BLaER1 treated with 17β-estradiol and CSF1 and Interleukin-3, amounts not matched to agents 10 nM and 100 nM (cell line): ENCODE results near the gene WDR72.

Experiments used
- H3K27ac ChIP-seq, 11 experiments: shearing (Covaris generic); formaldehyde crosslinking; 2 replicates each; pipeline ENCODE4 v1.8.1; 2022
- H3K27me3 ChIP-seq, 11 experiments: shearing (Covaris generic); formaldehyde crosslinking; 2 replicates each; pipeline ENCODE4 v1.8.1; 2022
- H3K36me3 ChIP-seq, 11 experiments: shearing (Covaris generic); formaldehyde crosslinking; 2 replicates each; pipeline ENCODE4 v1.8.1; 2022
- H3K4me1 ChIP-seq, 10 experiments: shearing (Covaris generic); formaldehyde crosslinking; 2 replicates each; pipeline ENCODE4 v1.8.1; 2022
- H3K4me2 ChIP-seq, 11 experiments: shearing (Covaris generic); formaldehyde crosslinking; 2 replicates each; pipeline ENCODE4 v1.8.1; 2022
- H3K4me3 ChIP-seq, 10 experiments: shearing (Covaris generic); formaldehyde crosslinking; 2 replicates each; pipeline ENCODE4 v1.8.1; 2022
- H3K9ac ChIP-seq, 11 experiments: shearing (Covaris generic); formaldehyde crosslinking; 2 replicates each; pipeline ENCODE4 v1.8.1; 2022
- H3K9me3 ChIP-seq, 11 experiments: shearing (Covaris generic); formaldehyde crosslinking; replicated peaks in 1 of 11; 2 replicates each; pipeline ENCODE4 v1.8.1; 2022
- H4K20me1 ChIP-seq, 11 experiments: shearing (Covaris generic); formaldehyde crosslinking; 2 replicates each; pipeline ENCODE4 v1.8.1; 2022
- Cebpa-rat ChIP-seq, 11 experiments: shearing (Covaris generic); IDR thresholded peaks; 2 replicates each; pipeline ENCODE4 v1.8.1; 2022

The WDR72 gene

GRCh38 chr15:53581513-53581912, 177.9 kb downstream of the WDR72 start:
- no peak overlapping the region for H3K27ac ChIP-seq
- no peak overlapping the region for H3K9ac ChIP-seq
- no peak overlapping the region for H3K4me3 ChIP-seq
- no peaks in the 10 kb centered on the region for H3K4me1 ChIP-seq
- H3K36me3 ChIP-seq = no peaks in the 10 kb centered on the region
- no peak overlapping the region for H3K4me2 ChIP-seq
- peaks cover 6 to 13% (median 11%) of the 10 kb centered on the region in 11 experiments; a peak in 18 of 22 replicates for H3K9me3 ChIP-seq
- H4K20me1 ChIP-seq = no peaks in the 10 kb centered on the region
- TF ChIP-seq Cebpa-rat (IDR thresholded peaks at IDR 0.05) = no peak
- H3K27me3 ChIP-seq = no peaks in the 10 kb centered on the region

- no peaks in the 10 kb centered on the region for H3K27me3 ChIP-seq
- peaks cover 3 to 9% (median 5%) of the 10 kb centered on the region in 11 experiments; a peak in 18 of 22 replicates for H3K9me3 ChIP-seq
- H3K27ac ChIP-seq = no peak overlapping the region
- no peaks in the 10 kb centered on the region for H4K20me1 ChIP-seq
- no peak overlapping the region for H3K9ac ChIP-seq
- H3K36me3 ChIP-seq = no peaks in the 10 kb centered on the region
- no peak overlapping the region for H3K4me3 ChIP-seq
- no peak overlapping the region for H3K4me2 ChIP-seq
- no peaks in the 10 kb centered on the region for H3K4me1 ChIP-seq
- TF ChIP-seq Cebpa-rat (IDR thresholded peaks at IDR 0.05) = no peak
Measured at GRCh38 chr15:53580366-53580765, 179.1 kb downstream of the WDR72 start.

- H3K27me3 ChIP-seq = no peaks in the 10 kb centered on the region
- TF ChIP-seq Cebpa-rat (IDR thresholded peaks at IDR 0.05) = no peak
- H3K9me3 ChIP-seq = no peaks in the 10 kb centered on the region
- H3K36me3 ChIP-seq = no peaks in the 10 kb centered on the region
- H3K4me1 ChIP-seq = no peaks in the 10 kb centered on the region
- H3K27ac ChIP-seq = no peak overlapping the region
- no peak overlapping the region for H3K9ac ChIP-seq
- no peaks in the 10 kb centered on the region for H4K20me1 ChIP-seq
- H3K4me3 ChIP-seq = no peak overlapping the region
- no peak overlapping the region for H3K4me2 ChIP-seq
Measured at GRCh38 chr15:53576841-53577240, 182.6 kb downstream of the WDR72 start.

- Histone ChIP-seq H3K36me3 (no peaks in the 10 kb centered on the region; a peak in 1 of 22 replicates), H3K27ac (no peak overlapping the region), H3K9ac (no peak overlapping the region), H3K9me3 (peaks cover 0 to 13% (median 4%) of the 10 kb centered on the region in 11 experiments; a peak in 4 of 22 replicates), H3K27me3 (no peaks in the 10 kb centered on the region), H3K4me2 (no peak overlapping the region), H3K4me3 (no peak overlapping the region), H3K4me1 (no peaks in the 10 kb centered on the region), H4K20me1 (no peaks in the 10 kb centered on the region)
- no peak for TF ChIP-seq Cebpa-rat (IDR thresholded peaks at IDR 0.05)
Measured at GRCh38 chr15:53573091-53573490, 186.4 kb downstream of the WDR72 start.

- H3K4me2 ChIP-seq = no peak overlapping the region
- peaks cover 0 to 13% (median 4%) of the 10 kb centered on the region in 11 experiments; a peak in 4 of 22 replicates for H3K9me3 ChIP-seq
- no peak overlapping the region for H3K9ac ChIP-seq
- H3K4me1 ChIP-seq = peaks cover 0 to 16% (median 9%) of the 10 kb centered on the region in 10 experiments; a peak in 10 of 20 replicates
- no peaks in the 10 kb centered on the region; a peak in 1 of 22 replicates for H3K36me3 ChIP-seq
- TF ChIP-seq Cebpa-rat (IDR thresholded peaks at IDR 0.05) = no peak
- no peak overlapping the region for H3K27ac ChIP-seq
- no peaks in the 10 kb centered on the region for H3K27me3 ChIP-seq
- no peak overlapping the region for H3K4me3 ChIP-seq
- H4K20me1 ChIP-seq = no peaks in the 10 kb centered on the region
Measured at GRCh38 chr15:53569751-53570480, 189.5 kb downstream of the WDR72 start.

GRCh38 chr15:53566912-53567311, 192.6 kb downstream of the WDR72 start:
- TF ChIP-seq Cebpa-rat (IDR thresholded peaks at IDR 0.05) = no peak
- Histone ChIP-seq H3K4me2 (no peak overlapping the region), H3K27ac (no peak overlapping the region), H3K4me1 (peaks cover 0 to 16% (median 9%) of the 10 kb centered on the region in 10 experiments; a peak in 10 of 20 replicates), H3K9me3 (peaks cover 0 to 13% (median 4%) of the 10 kb centered on the region in 11 experiments; a peak in 4 of 22 replicates), H3K27me3 (no peaks in the 10 kb centered on the region), H3K4me3 (no peak overlapping the region), H4K20me1 (no peaks in the 10 kb centered on the region), H3K9ac (no peak overlapping the region), H3K36me3 (no peaks in the 10 kb centered on the region; a peak in 1 of 22 replicates)

- H3K27me3 ChIP-seq = no peaks in the 10 kb centered on the region
- no peak overlapping the region for H3K27ac ChIP-seq
- no peak overlapping the region for H3K4me3 ChIP-seq
- peaks cover 0 to 16% (median 9%) of the 10 kb centered on the region in 10 experiments; a peak in 10 of 20 replicates for H3K4me1 ChIP-seq
- no peaks in the 10 kb centered on the region for H4K20me1 ChIP-seq
- no peaks in the 10 kb centered on the region; a peak in 1 of 22 replicates for H3K36me3 ChIP-seq
- H3K4me2 ChIP-seq = peak overlapping the region in 7 of 11 experiments; percentile 6 to 48 (median 31); a peak in 10 of 22 replicates
- peaks cover 0 to 11% (median 4%) of the 10 kb centered on the region in 11 experiments; a peak in 4 of 22 replicates for H3K9me3 ChIP-seq
- no peak overlapping the region for H3K9ac ChIP-seq
- no peak for TF ChIP-seq Cebpa-rat (IDR thresholded peaks at IDR 0.05)
Measured at GRCh38 chr15:53565721-53566120, 193.7 kb downstream of the WDR72 start.

- 0 out of 22 replicates have a peak overlapping the region, but pooled peaks of 1 of the 11 experiments have one; percentile 42 for H3K4me2 ChIP-seq
- no peak for TF ChIP-seq Cebpa-rat (IDR thresholded peaks at IDR 0.05)
- no peak overlapping the region for H3K4me3 ChIP-seq
- H3K27me3 ChIP-seq = no peaks in the 10 kb centered on the region
- H4K20me1 ChIP-seq = no peaks in the 10 kb centered on the region
- peaks cover 0 to 25% (median 9%) of the 10 kb centered on the region in 10 experiments; a peak in 10 of 20 replicates for H3K4me1 ChIP-seq
- no peaks in the 10 kb centered on the region for H3K36me3 ChIP-seq
- no peak overlapping the region for H3K27ac ChIP-seq
- no peak overlapping the region for H3K9ac ChIP-seq
- 0 out of 22 replicates have a peak, but pooled peaks cover 0 to 3% (median 0%) of the 10 kb centered on the region in 11 experiments for H3K9me3 ChIP-seq
Measured at GRCh38 chr15:53564647-53565046, 194.8 kb downstream of the WDR72 start.

GRCh38 chr15:53563627-53564026, 195.8 kb downstream of the WDR72 start:
- Histone ChIP-seq H3K4me3 (no peak overlapping the region), H3K27ac (no peak overlapping the region), H3K4me1 (peaks cover 0 to 25% (median 9%) of the 10 kb centered on the region in 10 experiments; a peak in 10 of 20 replicates), H3K9me3 (no peaks in the 10 kb centered on the region), H3K9ac (no peak overlapping the region), H3K27me3 (no peaks in the 10 kb centered on the region), H4K20me1 (no peaks in the 10 kb centered on the region), H3K4me2 (no peak overlapping the region), H3K36me3 (no peaks in the 10 kb centered on the region)
- no peak for TF ChIP-seq Cebpa-rat (IDR thresholded peaks at IDR 0.05)
